ENCODE measurements around the gene PDYN. TPM values are rescaled to one million over a fixed set of nuclear protein-coding genes. Genes with fewer than 3 reads are reported as not detected.

The PDYN gene
- total and polyA plus RNA-seq, 2 donors (not counting 1 experiment from before 2014, with no cell fraction given): not detected

- peak overlapping the region; percentile 63 for H3K27ac Mint-ChIP-seq
- H3K4me2 ChIP-seq (replicated peaks; ENCODE audit: low read depth, low read length, poor library complexity, severe bottlenecking): peak overlapping the region; percentile 59
- H3K4me3 Mint-ChIP-seq: peak overlapping the region; percentile 85
Measured at GRCh38 chr20:1946442-1946761, 47.5 kb downstream of the PDYN start.

GRCh38 chr20:1945660-1946059 lies 48.2 kb downstream of the PDYN start:
- H3K27me3 ChIP-seq (replicated peaks in 1 of 4; ENCODE audit: control extremely low read depth in 1 of 4, control insufficient read depth in 3 of 4, insufficient read depth in 4 of 4, low read length in 3 of 4): peaks cover 0 to 19% (median 5%) of the 10 kb centered on the region in 4 experiments
- peaks cover 15% of the 10 kb centered on the region for H3K27me3 Mint-ChIP-seq
- H3K4me3 ChIP-seq (ENCODE audit: control extremely low read depth in 1 of 5, extremely low read depth in 1 of 5, insufficient read depth in 1 of 5, low read depth in 2 of 5, low read length in 4 of 5): no peak overlapping the region
- peaks cover 9 to 15% of the 10 kb centered on the region in 2 donors for H3K4me1 ChIP-seq (ENCODE audit: control insufficient read depth in 2 of 2, insufficient read depth in 2 of 2, low read length in 2 of 2)
- DNase-seq: no peak
- no peaks in the 10 kb centered on the region for H3K79me2 ChIP-seq (ENCODE audit: control insufficient read depth, insufficient read depth, low read length)
- POLR2A ChIA-PET: no interaction called here
- ATAC-seq (ENCODE audit: low read depth): no peak
- H3K27ac ChIP-seq (ENCODE audit: low read length in 2 of 2): no peak overlapping the region
- no peak overlapping the region for H2AFZ ChIP-seq (ENCODE audit: insufficient read depth, low read depth, low read length, poor library complexity, severe bottlenecking)
- H3K4me3 Mint-ChIP-seq: no peak overlapping the region
- peaks cover 18% of the 10 kb centered on the region for H3K4me1 Mint-ChIP-seq
- CTCF ChIA-PET: no interaction called here
- H3K36me3 ChIP-seq (replicated peaks in 1 of 2; ENCODE audit: control extremely low read depth in 1 of 2, control insufficient read depth in 1 of 2, extremely low read depth in 1 of 2, insufficient read depth in 2 of 2, low read length in 1 of 2): no peaks in the 10 kb centered on the region
- no peaks in the 10 kb centered on the region for H3K9me3 Mint-ChIP-seq (ENCODE audit: insufficient read depth)
- TF ChIP-seq CTCF (IDR thresholded peaks at IDR 0.05): no peak
- TF ChIP-seq EZH2 (IDR thresholded peaks at IDR 0.05; ENCODE audit: borderline replicate concordance, insufficient read depth, low read depth, low read length, poor library complexity, severe bottlenecking): no peak
- H3K9ac ChIP-seq (ENCODE audit: low read length): no peak overlapping the region
- H3K4me2 ChIP-seq (replicated peaks; ENCODE audit: low read depth, low read length, poor library complexity, severe bottlenecking): no peak overlapping the region
- H3K27ac Mint-ChIP-seq: no peak overlapping the region
- no peaks in the 10 kb centered on the region for H4K20me1 ChIP-seq (ENCODE audit: control insufficient read depth, insufficient read depth, low read length, poor library complexity, severe bottlenecking)
- H3K9me3 ChIP-seq (ENCODE audit: control extremely low read depth in 1 of 3, control insufficient read depth in 2 of 3, insufficient read depth in 1 of 3, low read length in 2 of 3): no peaks in the 10 kb centered on the region
- intact Hi-C loops (cut with micrococcal nuclease): no loop called here
- 85% methylated on average over 6 of the region's 7 CpGs for WGBS (ENCODE audit: insufficient coverage)

More at GRCh38 chr20:1946442-1946761, 47.5 kb downstream of the PDYN start:
- Histone ChIP-seq H3K4me3 (ENCODE audit: control extremely low read depth in 1 of 5, extremely low read depth in 1 of 5, insufficient read depth in 1 of 5, low read depth in 2 of 5, low read length in 4 of 5) (peak overlapping the region in 3 of 5 experiments; percentile 25 to 46 (median 42)), H3K9ac (ENCODE audit: low read length) (peak overlapping the region; percentile 21), H3K27ac (ENCODE audit: low read length in 2 of 2) (no peak overlapping the region), H2AFZ (ENCODE audit: insufficient read depth, low read depth, low read length, poor library complexity, severe bottlenecking) (peak overlapping the region; percentile 49), H3K79me2 (ENCODE audit: control insufficient read depth, insufficient read depth, low read length) (no peaks in the 10 kb centered on the region), H3K4me1 (ENCODE audit: control insufficient read depth in 2 of 2, insufficient read depth in 2 of 2, low read length in 2 of 2) (peaks cover 9 to 15% of the 10 kb centered on the region in 2 donors), H3K9me3 (ENCODE audit: control extremely low read depth in 1 of 3, control insufficient read depth in 2 of 3, insufficient read depth in 1 of 3, low read length in 2 of 3) (no peaks in the 10 kb centered on the region), H3K36me3 (replicated peaks in 1 of 2; ENCODE audit: control extremely low read depth in 1 of 2, control insufficient read depth in 1 of 2, extremely low read depth in 1 of 2, insufficient read depth in 2 of 2, low read length in 1 of 2) (no peaks in the 10 kb centered on the region), H4K20me1 (ENCODE audit: control insufficient read depth, insufficient read depth, low read length, poor library complexity, severe bottlenecking) (no peaks in the 10 kb centered on the region), H3K27me3 (replicated peaks in 1 of 4; ENCODE audit: control extremely low read depth in 1 of 4, control insufficient read depth in 3 of 4, insufficient read depth in 4 of 4, low read length in 3 of 4) (peaks cover 0 to 19% (median 5%) of the 10 kb centered on the region in 4 experiments)
- DNase-seq (no peak), ATAC-seq (ENCODE audit: low read depth) (peak; percentile 41)
- no peaks in the 10 kb centered on the region for H3K9me3 Mint-ChIP-seq (ENCODE audit: insufficient read depth)
- POLR2A ChIA-PET: interaction anchor here (1.0 kb wide), 1 partner anchor 135 kb away, joined by 4 read pairs; no protein-coding TSS in a partner anchor
- H3K4me1 Mint-ChIP-seq: peaks cover 18% of the 10 kb centered on the region
- CTCF ChIA-PET: interaction anchor here (0.6 to 1.3 kb wide), 2 partner anchors 144 to 169 kb away, joined by 3 to 10 read pairs; no protein-coding TSS in a partner anchor
- no peak for TF ChIP-seq EZH2 (IDR thresholded peaks at IDR 0.05; ENCODE audit: borderline replicate concordance, insufficient read depth, low read depth, low read length, poor library complexity, severe bottlenecking)
- 77% methylated on average over 5 of the region's 7 CpGs for WGBS (ENCODE audit: insufficient coverage)
- H3K27me3 Mint-ChIP-seq: peaks cover 15% of the 10 kb centered on the region
- intact Hi-C loops (cut with micrococcal nuclease): no loop called here

All from B cell (primary cell).